AG09309 (cell line): Measurements from ENCODE around the gene RELN.

Source experiments
- DNase-seq: peaks from one replicate; pipeline ENCODE4 v3.0.0-alpha.2; 2010; ENCODE audit warnings: low read depth
- H3K4me3 ChIP-seq: 2 replicates; pipeline ENCODE4 v1.5.1; 2011; ENCODE audit warnings: mild to moderate bottlenecking, low read depth, low read length, moderate library complexity; ENCODE audit not compliant: control insufficient read depth
- CTCF ChIP-seq: IDR thresholded peaks from 2 replicates; pipeline ENCODE4 v1.5.1; 2011; ENCODE audit warnings: mild to moderate bottlenecking, low read depth, low read length, inconsistent platforms; ENCODE audit not compliant: insufficient read depth, control insufficient read depth; ENCODE audit errors: missing control alignments

Gene RELN

DNA sequence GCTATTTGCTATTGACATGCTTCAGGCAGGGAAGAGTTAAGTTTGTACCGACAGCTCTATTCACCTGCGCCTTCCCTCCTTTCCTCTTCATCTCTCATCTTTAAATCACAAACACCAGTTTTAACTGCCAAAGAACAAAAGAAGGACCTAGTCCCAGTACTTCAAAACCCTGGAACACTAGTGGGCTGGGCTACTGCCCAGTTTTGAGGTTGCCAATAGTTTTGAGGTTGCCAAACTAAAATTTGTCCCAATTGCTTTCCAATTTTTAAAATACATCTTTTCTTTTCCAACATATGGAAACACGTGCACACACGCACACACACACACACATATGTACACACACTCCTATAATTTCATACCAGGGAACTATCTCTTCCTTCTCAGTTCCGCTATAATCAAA, 412.8 kb downstream of the RELN start:
- H3K4me3 ChIP-seq: no peak overlapping the region
- TF ChIP-seq CTCF: no peak
- no peak for DNase-seq

DNA sequence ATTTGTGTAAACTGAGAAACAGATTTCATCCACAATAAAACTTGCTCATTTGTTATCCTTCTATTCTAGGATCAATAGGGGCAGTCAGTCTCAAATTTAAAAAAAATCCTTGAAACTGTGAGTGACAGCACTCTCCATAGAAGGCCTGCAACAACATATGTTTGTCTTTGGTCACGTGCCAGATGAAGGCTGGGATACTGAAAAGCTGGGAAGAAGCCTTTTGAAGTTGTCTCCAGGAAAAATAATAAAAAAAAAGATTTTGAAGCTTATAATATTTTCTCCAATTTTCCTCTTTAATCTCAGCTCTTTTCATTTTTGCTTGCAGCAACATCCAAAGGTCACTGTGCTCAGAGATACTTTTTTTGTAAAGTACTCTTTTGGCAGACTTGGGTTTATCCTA, 414.9 kb downstream of the RELN start:
- no peak overlapping the region for H3K4me3 ChIP-seq
- TF ChIP-seq CTCF: no peak
- DNase-seq: no peak

DNA sequence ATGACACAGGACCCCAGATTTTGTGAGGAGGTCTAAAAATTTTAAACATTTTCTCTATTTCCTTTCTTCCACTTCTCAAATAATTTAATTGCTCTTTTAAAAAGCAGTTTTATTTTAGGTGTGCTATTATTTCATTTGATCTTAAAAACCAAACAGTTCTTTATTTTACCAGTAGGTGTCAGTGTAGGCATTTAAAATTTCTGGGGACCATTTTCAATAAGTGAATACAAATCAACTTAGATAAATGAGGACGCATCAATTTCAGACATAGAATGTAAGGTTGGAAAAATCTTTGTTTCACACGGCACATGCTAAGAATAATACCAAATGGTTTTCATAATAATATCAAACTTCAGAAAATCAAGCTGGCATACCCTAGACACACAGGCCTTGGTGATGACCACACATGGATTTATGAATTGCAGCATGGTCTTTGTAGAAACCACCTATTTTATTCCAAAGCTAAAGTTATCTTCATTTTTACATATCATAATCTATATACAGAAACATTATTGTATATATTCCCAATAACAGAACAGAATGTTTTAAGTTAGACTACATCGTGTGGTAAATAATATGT, 415.9 kb downstream of the RELN start:
- peak; percentile 5 for DNase-seq

GRCh38 chr7:103571586-103571985, 417.9 kb downstream of the RELN start:
- H3K4me3 ChIP-seq: no peak overlapping the region
- TF ChIP-seq CTCF: no peak
- DNase-seq: no peak

More for the DNA sequence above, 415.9 kb downstream of the RELN start:
- peak; percentile 26 for TF ChIP-seq CTCF
- H3K4me3 ChIP-seq: no peak overlapping the region

- no peak overlapping the region for H3K4me3 ChIP-seq
- TF ChIP-seq CTCF: no peak
- no peak for DNase-seq
Observed at GRCh38 chr7:103569621-103570305, 419.7 kb downstream of the RELN start.

GRCh38 chr7:103564416-103564815, 425.0 kb downstream of the RELN start:
- no peak overlapping the region for H3K4me3 ChIP-seq
- DNase-seq: no peak
- TF ChIP-seq CTCF: no peak
